Lung (tissue), 12 donors: ENCODE measurements around the gene NRGN. TPM values are rescaled to one million over a fixed set of nuclear protein-coding genes. Genes with fewer than 3 reads are reported as not detected.

Experiments used
- ATAC-seq: fragments of 200-7000 bp; cut with Tn5 transposase; one replicate; pipeline ENCODE4 v1.9.1; 2020; ENCODE audit warnings: moderate number of reproducible peaks; ENCODE audit not compliant: insufficient read depth, low FRiP score
- DNase-seq, 3 donors: peaks; one replicate each; pipeline ENCODE4 v3.0.0-alpha.2; 2013 to 2017
- H3K27ac ChIP-seq, 2 donors: one replicate each; pipeline ENCODE4 v1.5.1; 2013; ENCODE audit warnings: mild to moderate bottlenecking in 2 of 2, moderate library complexity in 2 of 2, control low read depth in 1 of 2, inconsistent platforms in 1 of 2, low read depth in 1 of 2, low read length in 1 of 2
- H3K27me3 ChIP-seq, 3 donors: one replicate each; pipeline ENCODE4 v1.5.1; 2013; ENCODE audit warnings: low read length in 2 of 3; ENCODE audit not compliant: control insufficient read depth in 3 of 3, insufficient read depth in 3 of 3
- H3K36me3 ChIP-seq, 4 donors: one replicate each; pipeline ENCODE4 v1.5.1; 2013; ENCODE audit warnings: low read length in 4 of 4, mild to moderate bottlenecking in 1 of 4, moderate library complexity in 1 of 4; ENCODE audit not compliant: control insufficient read depth in 4 of 4, insufficient read depth in 4 of 4
- H3K4me1 ChIP-seq, 5 donors: one replicate each; pipeline ENCODE4 v1.5.1; 2013; ENCODE audit warnings: low read length in 5 of 5, mild to moderate bottlenecking in 2 of 5, moderate library complexity in 1 of 5; ENCODE audit not compliant: control insufficient read depth in 5 of 5, insufficient read depth in 5 of 5
- H3K4me3 ChIP-seq: one replicate; pipeline ENCODE4 v1.5.1; 2013; ENCODE audit warnings: mild to moderate bottlenecking, control low read depth, moderate library complexity
- H3K9ac ChIP-seq, 2 donors: one replicate each; pipeline ENCODE4 v1.5.1; 2013; ENCODE audit warnings: low read length in 2 of 2, control low read depth in 1 of 2; ENCODE audit not compliant: insufficient read depth in 1 of 2
- H3K9me3 ChIP-seq, 4 donors: one replicate each; pipeline ENCODE4 v1.5.1; 2013; ENCODE audit warnings: low read length in 3 of 4, mild to moderate bottlenecking in 1 of 4, moderate library complexity in 1 of 4; ENCODE audit not compliant: control insufficient read depth in 4 of 4, insufficient read depth in 3 of 4
- WGBS, 2 donors: extraction: QIAGEN DNeasy Blood & Tissue Kit; methylation state at CpG; one replicate each; pipeline ENCODE4 v1.1.7; 2013; 5-methylcytosine and 5-hydroxymethylcytosine counted together
- polyA plus RNA-seq, 2 donors: library from polyadenylated mRNA; stranded (reverse); fragments of 200-250 nt; gene quantifications; one replicate each; pipeline ENCODE4 v1.2.1, GENCODE V29; 2013
- total RNA-seq, 2 donors: library from RNA; depleted of rRNA in 1 of 2; stranded (reverse); fragments of >200 nt in 1 of 2; gene quantifications; one replicate each; pipeline ENCODE4 v1.2.1, GENCODE V29; 2014 to 2021
- TF ChIP-seq, protein P1 (sequence below): IDR thresholded peaks from 2 replicates; pipeline ENCODE4 v1.5.1; 2012; ENCODE audit warnings: mild to moderate bottlenecking; ENCODE audit errors: control extremely low read depth, extremely low read depth
- donor health status: control.
- donor health status: control.
- donor health status: Bipolar disorder and iron deficiency.
- donor health status: healthy.
- donor health status: DM: yes; HTN: yes; CAD: no.

NRGN gene
- total and polyA plus RNA-seq, 4 donors: 27.2 to 250 (median 87.5) TPM

DNA sequence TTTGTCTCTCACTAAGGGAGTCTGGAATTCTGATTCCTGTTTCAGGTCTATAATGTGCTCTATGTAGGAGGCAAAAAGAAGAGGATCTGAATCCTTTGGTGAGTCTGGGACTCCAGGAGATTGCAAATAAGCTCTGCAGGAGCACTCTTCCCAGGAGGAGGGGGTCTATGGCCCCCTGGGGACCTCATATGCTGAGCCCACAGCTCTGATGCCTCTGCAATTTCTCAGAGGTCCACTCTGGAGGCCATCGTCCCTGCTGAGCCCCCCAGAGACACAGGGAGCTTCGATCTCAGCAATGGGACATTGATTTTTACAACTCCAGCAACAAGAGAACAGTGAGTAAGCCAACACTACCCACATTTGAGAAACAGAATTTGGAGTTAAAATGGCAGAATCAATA, 20.2 kb upstream of the NRGN start:
- H3K27me3 ChIP-seq: peaks cover 0 to 58% (median 25%) of the 10 kb centered on the region in 3 donors
- no peak overlapping the region for H3K27ac ChIP-seq
- 80 to 85% methylated on average over 2 of the region's 2 CpGs for WGBS, 2 donors
- no peak for DNase-seq
- H3K9ac ChIP-seq: no peak overlapping the region
- H3K4me1 ChIP-seq: peaks cover 0 to 13% (median 4%) of the 10 kb centered on the region in 5 donors
- TF ChIP-seq, protein P1, sequence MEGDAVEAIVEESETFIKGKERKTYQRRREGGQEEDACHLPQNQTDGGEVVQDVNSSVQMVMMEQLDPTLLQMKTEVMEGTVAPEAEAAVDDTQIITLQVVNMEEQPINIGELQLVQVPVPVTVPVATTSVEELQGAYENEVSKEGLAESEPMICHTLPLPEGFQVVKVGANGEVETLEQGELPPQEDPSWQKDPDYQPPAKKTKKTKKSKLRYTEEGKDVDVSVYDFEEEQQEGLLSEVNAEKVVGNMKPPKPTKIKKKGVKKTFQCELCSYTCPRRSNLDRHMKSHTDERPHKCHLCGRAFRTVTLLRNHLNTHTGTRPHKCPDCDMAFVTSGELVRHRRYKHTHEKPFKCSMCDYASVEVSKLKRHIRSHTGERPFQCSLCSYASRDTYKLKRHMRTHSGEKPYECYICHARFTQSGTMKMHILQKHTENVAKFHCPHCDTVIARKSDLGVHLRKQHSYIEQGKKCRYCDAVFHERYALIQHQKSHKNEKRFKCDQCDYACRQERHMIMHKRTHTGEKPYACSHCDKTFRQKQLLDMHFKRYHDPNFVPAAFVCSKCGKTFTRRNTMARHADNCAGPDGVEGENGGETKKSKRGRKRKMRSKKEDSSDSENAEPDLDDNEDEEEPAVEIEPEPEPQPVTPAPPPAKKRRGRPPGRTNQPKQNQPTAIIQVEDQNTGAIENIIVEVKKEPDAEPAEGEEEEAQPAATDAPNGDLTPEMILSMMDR: no peak
- no peak for ATAC-seq
- H3K4me3 ChIP-seq: no peak overlapping the region
- no peaks in the 10 kb centered on the region for H3K9me3 ChIP-seq
- H3K36me3 ChIP-seq: no peaks in the 10 kb centered on the region

DNA sequence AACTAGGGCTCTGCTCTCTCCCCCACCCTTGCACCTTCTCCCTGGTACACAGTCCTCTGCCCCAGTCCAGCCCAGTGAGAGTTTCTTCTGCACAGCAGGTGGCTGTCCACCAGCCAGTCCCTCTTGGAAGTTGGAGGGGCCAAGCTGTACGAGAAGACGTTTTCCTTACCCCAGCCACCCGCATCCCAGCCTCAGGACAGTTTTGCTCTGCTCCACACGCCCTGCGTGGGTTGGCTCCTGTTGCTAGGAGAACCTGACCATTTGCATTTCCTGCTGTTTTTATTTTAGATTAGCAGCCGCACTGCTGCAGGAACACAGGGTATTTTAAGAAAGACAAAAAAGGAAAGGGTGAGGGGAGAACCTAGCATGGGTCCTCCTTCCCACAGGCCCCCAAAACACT, 17.6 kb upstream of the NRGN start:
- no peaks in the 10 kb centered on the region for H3K36me3 ChIP-seq
- 33 to 46% methylated on average over 6 of the region's 6 CpGs for WGBS, 2 donors
- H3K4me1 ChIP-seq: peaks cover 4 to 29% (median 14%) of the 10 kb centered on the region in 5 donors
- no peaks in the 10 kb centered on the region for H3K9me3 ChIP-seq
- no peak overlapping the region for H3K27ac ChIP-seq
- H3K27me3 ChIP-seq: peaks cover 0 to 57% (median 25%) of the 10 kb centered on the region in 3 donors
- H3K9ac ChIP-seq: no peak overlapping the region
- TF ChIP-seq, protein P1: no peak
- H3K4me3 ChIP-seq: no peak overlapping the region
- ATAC-seq: no peak
- no peak for DNase-seq

DNA sequence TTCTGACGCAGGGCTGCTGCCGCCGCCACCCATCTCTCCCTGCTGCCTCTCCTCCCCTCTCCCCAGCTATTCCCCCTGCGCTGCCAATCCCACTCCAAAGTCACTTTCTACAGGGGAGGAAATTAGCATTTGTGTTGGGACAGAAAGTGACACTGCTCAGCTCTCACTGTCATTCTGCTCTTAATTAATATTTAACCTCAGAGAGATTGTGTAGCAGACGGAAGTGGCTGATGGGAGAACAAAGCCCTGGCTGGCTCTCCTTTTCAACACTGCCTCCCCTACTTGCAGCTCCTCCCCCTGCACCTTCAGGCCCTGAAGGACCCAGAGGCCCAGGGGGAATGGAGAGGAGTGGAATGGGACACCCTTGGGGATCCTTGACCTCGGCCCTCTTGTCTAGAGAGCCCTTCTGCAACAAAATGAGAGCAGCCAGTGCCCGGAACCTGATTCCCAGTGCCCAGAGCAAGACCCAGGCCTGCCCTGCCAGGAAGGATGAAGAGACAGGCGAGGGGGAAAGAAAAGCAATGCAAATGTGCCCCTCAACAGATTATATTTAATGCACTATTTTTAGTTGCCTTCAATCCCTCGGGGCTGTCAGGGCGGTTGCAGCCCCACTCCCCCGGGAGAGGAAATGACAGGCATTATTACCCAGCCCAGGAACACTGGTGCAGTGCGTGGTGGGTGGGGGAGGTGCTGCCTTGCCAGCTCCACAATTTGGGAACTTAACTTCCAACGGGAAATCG, 14.6 kb upstream of the NRGN start:
- TF ChIP-seq, protein P1: no peak
- no peaks in the 10 kb centered on the region for H3K36me3 ChIP-seq
- H3K9ac ChIP-seq: peak overlapping the region in 1 of 2 donors; percentile 3
- H3K27me3 ChIP-seq: peaks cover 0 to 35% (median 7%) of the 10 kb centered on the region in 3 donors
- no peak overlapping the region for H3K4me3 ChIP-seq
- no peaks in the 10 kb centered on the region for H3K9me3 ChIP-seq
- 23 to 25% methylated on average over 14 of the region's 14 CpGs for WGBS, 2 donors
- H3K27ac ChIP-seq: peak overlapping the region in 1 of 2 donors; percentile 69
- peak; percentile 57 to 78 (median 72) for DNase-seq
- ATAC-seq: peak; percentile 78
- H3K4me1 ChIP-seq: peaks cover 0 to 20% (median 14%) of the 10 kb centered on the region in 5 donors
